Astrocyte of the spinal cord (primary cell): ENCODE measurements around the gene ESD.

Experiments
- DNase-seq: peaks from one replicate; pipeline ENCODE4 v3.0.0; 2011; ENCODE audit warnings: low read depth, low spot score
- H3K4me3 ChIP-seq: 2 replicates; pipeline ENCODE4 v1.5.1; 2011; ENCODE audit warnings: low read depth, mild to moderate bottlenecking, low read length, moderate library complexity
- CTCF ChIP-seq: IDR thresholded peaks from 2 replicates; pipeline ENCODE4 v1.5.1; 2012; ENCODE audit warnings: low read depth, mild to moderate bottlenecking, low read length, inconsistent platforms
- in situ Hi-C: cut with HindIII; loops from 2 replicates; pipeline ENCODE4 v1.10.0; 2017; ENCODE audit warnings: low sequenced_read_pairs

Gene ESD

GRCh38 chr13:46745062-46745461 lies 51.9 kb downstream of the ESD start:
- no peak for TF ChIP-seq CTCF
- no peak overlapping the region for H3K4me3 ChIP-seq
- no peak for DNase-seq
- in situ Hi-C loops: no loop called here

GRCh38 chr13:46743191-46743590 lies 53.8 kb downstream of the ESD start:
- no peak overlapping the region for H3K4me3 ChIP-seq
- no peak for DNase-seq
- TF ChIP-seq CTCF: no peak
- in situ Hi-C loops: no loop called here

GRCh38 chr13:46739447-46740098 lies 57.4 kb downstream of the ESD start:
- in situ Hi-C loops: no loop called here
- no peak for TF ChIP-seq CTCF
- no peak for DNase-seq
- H3K4me3 ChIP-seq: no peak overlapping the region

GRCh38 chr13:46738766-46739165 lies 58.2 kb downstream of the ESD start:
- DNase-seq: no peak
- no peak for TF ChIP-seq CTCF
- in situ Hi-C loops: no loop called here
- no peak overlapping the region for H3K4me3 ChIP-seq

- H3K4me3 ChIP-seq: no peak overlapping the region
- DNase-seq: no peak
- in situ Hi-C loops: no loop called here
- no peak for TF ChIP-seq CTCF
These were observed 58.9 kb downstream of the ESD start for GRCh38 chr13:46738055-46738454.

- DNase-seq: no peak
- TF ChIP-seq CTCF: no peak
- H3K4me3 ChIP-seq: no peak overlapping the region
- in situ Hi-C loops: no loop called here
These were observed 60.2 kb downstream of the ESD start for GRCh38 chr13:46736541-46737310.
